Breast epithelium (tissue), 3 donors: Measurements from ENCODE around the gene ASXL2.

ENCODE experiments used
- CTCF ChIP-seq, 3 donors: fragments of 450-650 bp; IDR thresholded peaks; one replicate each; pipeline ENCODE4 v1.5.1; 2016 to 2017; ENCODE audit warnings: antibody characterized with exemption in 3 of 3, mild to moderate bottlenecking in 3 of 3, moderate library complexity in 3 of 3
- POLR2A ChIP-seq: fragments of 450-650 bp; IDR thresholded peaks from one replicate; pipeline ENCODE4 v1.6.1; 2016; ENCODE audit warnings: antibody characterized with exemption, mild to moderate bottlenecking, moderate library complexity

- TF ChIP-seq CTCF (IDR thresholded peaks at IDR 0.05) (no peak), POLR2A (no peak)
Measured at GRCh38 chr2:25804338-25804737, 73.9 kb downstream of the ASXL2 start.
